Mesenchymal stem cell (in vitro differentiated cells and primary cell): Measurements from ENCODE around the gene MYH14.
"Not testable (repeated sequence)": the region's sequence is repeated elsewhere in the genome, so short reads cannot be mapped to it uniquely, and the experiment has no call there.

ENCODE experiments used
- DNase-seq: peaks from one replicate; pipeline ENCODE4 v3.0.0-alpha.2; 2013
- H2AFZ ChIP-seq: one replicate; pipeline ENCODE4 v1.6.1; 2013; ENCODE audit warnings: low read depth, mild to moderate bottlenecking, control low read depth, inconsistent platforms, low read length, moderate library complexity
- H2AK5ac ChIP-seq: 2 replicates; pipeline ENCODE4 v1.6.1; 2013; ENCODE audit warnings: low read length, moderate library complexity, mild to moderate bottlenecking, inconsistent platforms; ENCODE audit not compliant: severe bottlenecking
- H2BK120ac ChIP-seq: one replicate; pipeline ENCODE4 v1.6.1; 2013; ENCODE audit warnings: low read depth, mild to moderate bottlenecking, inconsistent platforms, low read length, moderate library complexity
- H2BK12ac ChIP-seq, 2 experiments: one replicate each; pipeline ENCODE4 v1.6.1; 2013; ENCODE audit warnings: inconsistent platforms in 2 of 2, low read length in 2 of 2, mild to moderate bottlenecking in 2 of 2, moderate library complexity in 2 of 2, control low read depth in 1 of 2
- H2BK15ac ChIP-seq: one replicate; pipeline ENCODE4 v1.6.1; 2013; ENCODE audit warnings: mild to moderate bottlenecking, low read depth, inconsistent platforms; ENCODE audit not compliant: poor library complexity, severe bottlenecking
- H2BK5ac ChIP-seq: 2 replicates; pipeline ENCODE4 v1.6.1; 2013; ENCODE audit warnings: low read depth, mild to moderate bottlenecking, low read length, control low read depth, inconsistent platforms; ENCODE audit not compliant: poor library complexity, severe bottlenecking
- H3K14ac ChIP-seq, 2 experiments: one replicate each; pipeline ENCODE4 v1.6.1; 2013; ENCODE audit warnings: inconsistent platforms in 2 of 2, low read length in 2 of 2, control low read depth in 1 of 2, mild to moderate bottlenecking in 1 of 2, moderate library complexity in 1 of 2
- H3K18ac ChIP-seq, 2 experiments: one replicate each; pipeline ENCODE4 v1.6.1; 2013; ENCODE audit warnings: inconsistent platforms in 2 of 2, low read length in 2 of 2, control low read depth in 1 of 2, low read depth in 1 of 2, mild to moderate bottlenecking in 1 of 2
- H3K23ac ChIP-seq, 2 experiments: one replicate each; pipeline ENCODE4 v1.6.1; 2013; ENCODE audit warnings: inconsistent platforms in 2 of 2, low read length in 2 of 2, mild to moderate bottlenecking in 2 of 2, moderate library complexity in 2 of 2, control low read depth in 1 of 2
- H3K27ac ChIP-seq: 2 replicates; pipeline ENCODE4 v1.5.1; 2013; ENCODE audit warnings: mild to moderate bottlenecking, moderate library complexity, low read length, control low read depth, inconsistent platforms; ENCODE audit not compliant: poor library complexity, severe bottlenecking
- H3K27me3 ChIP-seq, 2 experiments: 2 replicates each; pipeline versions ENCODE4 v1.6.1 to v1.7.0; 2013; ENCODE audit warnings: low read length in 2 of 2, mild to moderate bottlenecking in 2 of 2, moderate library complexity in 2 of 2, control low read depth in 1 of 2, inconsistent platforms in 1 of 2; ENCODE audit not compliant: control insufficient read depth in 1 of 2, insufficient read depth in 1 of 2
- H3K36me3 ChIP-seq, 2 experiments: 2 replicates each; pipeline versions ENCODE4 v1.6.1 to v1.7.0; 2013; ENCODE audit warnings: low read length in 2 of 2, control low read depth in 1 of 2, inconsistent platforms in 1 of 2, low read depth in 1 of 2, mild to moderate bottlenecking in 1 of 2; ENCODE audit not compliant: insufficient read depth in 2 of 2, control insufficient read depth in 1 of 2
- H3K4ac ChIP-seq, 2 experiments: one replicate each; pipeline ENCODE4 v1.6.1; 2013; ENCODE audit warnings: inconsistent platforms in 2 of 2, low read length in 2 of 2, mild to moderate bottlenecking in 2 of 2, moderate library complexity in 2 of 2, control low read depth in 1 of 2, low read depth in 1 of 2
- H3K4me1 ChIP-seq: 2 replicates; pipeline ENCODE4 v1.6.1; 2013; ENCODE audit warnings: low read depth, low read length, control low read depth; ENCODE audit not compliant: control insufficient read depth, insufficient read depth
- H3K4me2 ChIP-seq: 2 replicates; pipeline ENCODE4 v1.6.1; 2013; ENCODE audit warnings: low read length, mild to moderate bottlenecking, inconsistent platforms; ENCODE audit not compliant: poor library complexity, severe bottlenecking
- H3K4me3 ChIP-seq, 2 experiments: 2 replicates each; pipeline versions ENCODE4 v1.5.1 to v1.7.0; 2013; ENCODE audit warnings: low read length in 2 of 2, mild to moderate bottlenecking in 2 of 2, control low read depth in 1 of 2, low read depth in 1 of 2; ENCODE audit not compliant: insufficient read depth in 1 of 2
- H3K79me1 ChIP-seq: replicated peaks from 2 replicates; pipeline ENCODE4 v1.6.1; 2013; ENCODE audit warnings: mild to moderate bottlenecking, control low read depth, low read length, inconsistent platforms; ENCODE audit not compliant: poor library complexity, severe bottlenecking
- H3K9ac ChIP-seq: 2 replicates; pipeline ENCODE4 v1.7.0; 2013; ENCODE audit warnings: mild to moderate bottlenecking, low read length, moderate library complexity
- H3K9me3 ChIP-seq: 2 replicates; pipeline ENCODE4 v1.7.0; 2013; ENCODE audit warnings: mild to moderate bottlenecking, low read length; ENCODE audit not compliant: control insufficient read depth
- H4K8ac ChIP-seq: one replicate; pipeline ENCODE4 v1.6.1; 2013; ENCODE audit warnings: inconsistent platforms, mild to moderate bottlenecking, low read length, moderate library complexity
- H4K91ac ChIP-seq: one replicate; pipeline ENCODE4 v1.6.1; 2013; ENCODE audit warnings: mild to moderate bottlenecking, low read length, inconsistent platforms
- WGBS: methylation state at CpG from one replicate; pipeline ENCODE4 v1.1.7; 2013; ENCODE audit warnings: mixed read lengths; 5-methylcytosine and 5-hydroxymethylcytosine counted together

MYH14 gene

GRCh38 chr19:50328224-50328872 lies 124.9 kb downstream of the MYH14 start:
- H3K9ac ChIP-seq = no peak overlapping the region
- peaks cover 51 to 69% of the 10 kb centered on the region in 2 experiments for H3K27me3 ChIP-seq
- no peak for DNase-seq
- no peak overlapping the region for H3K18ac ChIP-seq
- no peak overlapping the region for H3K14ac ChIP-seq
- H3K4ac ChIP-seq = no peak overlapping the region
- H2AK5ac ChIP-seq = no peak overlapping the region
- no peaks in the 10 kb centered on the region for H3K9me3 ChIP-seq
- H4K91ac ChIP-seq = no peak overlapping the region
- H3K79me1 ChIP-seq = no peaks in the 10 kb centered on the region
- H4K8ac ChIP-seq = no peak overlapping the region
- H3K23ac ChIP-seq = no peak overlapping the region
- H2BK12ac ChIP-seq = no peak overlapping the region
- no peak overlapping the region for H3K27ac ChIP-seq
- no peak overlapping the region for H2BK15ac ChIP-seq
- no peak overlapping the region for H3K4me3 ChIP-seq
- H3K4me2 ChIP-seq = no peak overlapping the region
- WGBS = 2% methylated on average over 62 of the region's 104 CpGs
- peaks cover 4% of the 10 kb centered on the region for H3K4me1 ChIP-seq
- H2AFZ ChIP-seq = no peak overlapping the region
- no peak overlapping the region for H2BK5ac ChIP-seq
- H2BK120ac ChIP-seq = no peak overlapping the region
- no peaks in the 10 kb centered on the region for H3K36me3 ChIP-seq

- peaks cover 51 to 70% of the 10 kb centered on the region in 2 experiments for H3K27me3 ChIP-seq
- no peak for DNase-seq
- H3K79me1 ChIP-seq = no peaks in the 10 kb centered on the region
- no peak overlapping the region for H3K9ac ChIP-seq
- H3K27ac ChIP-seq = no peak overlapping the region
- H3K18ac ChIP-seq = no peak overlapping the region
- no peak overlapping the region for H3K23ac ChIP-seq
- H2BK120ac ChIP-seq = no peak overlapping the region
- H3K4me3 ChIP-seq = no peak overlapping the region
- no peak overlapping the region for H2BK5ac ChIP-seq
- H3K9me3 ChIP-seq = no peaks in the 10 kb centered on the region
- H2BK12ac ChIP-seq = no peak overlapping the region
- H2BK15ac ChIP-seq = no peak overlapping the region
- no peak overlapping the region for H3K4me2 ChIP-seq
- no peak overlapping the region for H4K8ac ChIP-seq
- H3K4ac ChIP-seq = no peak overlapping the region
- H4K91ac ChIP-seq = no peak overlapping the region
- no peaks in the 10 kb centered on the region for H3K36me3 ChIP-seq
- 6% methylated on average over 15 of the region's 40 CpGs for WGBS
- H2AFZ ChIP-seq = no peak overlapping the region
- H2AK5ac ChIP-seq = no peak overlapping the region
- H3K4me1 ChIP-seq = peaks cover 4% of the 10 kb centered on the region
- no peak overlapping the region for H3K14ac ChIP-seq
Measured at GRCh38 chr19:50328873-50329145, 125.4 kb downstream of the MYH14 start.

GRCh38 chr19:50329146-50329925 lies 125.9 kb downstream of the MYH14 start, which contains the start of gene KCNC3:
TSS of gene KCNC3 (minus strand) at chr19:50329377. CDS start at chr19:50329082, 295 bp downstream.
- Histone ChIP-seq H3K79me1 (no peaks in the 10 kb centered on the region), H3K4me3 (peak within 1 kb of the TSS in 1 of 2 experiments; percentile 55), H2AFZ (no peak within 1 kb of the TSS), H2BK15ac (no peak within 1 kb of the TSS), H2AK5ac (no peak within 1 kb of the TSS), H3K9me3 (no peaks in the 10 kb centered on the region), H4K91ac (no peak within 1 kb of the TSS), H3K36me3 (no peaks in the 10 kb centered on the region), H3K23ac (no peak within 1 kb of the TSS), H3K18ac (no peak within 1 kb of the TSS), H3K4me2 (no peak within 1 kb of the TSS), H3K27ac (no peak within 1 kb of the TSS), H2BK5ac (no peak within 1 kb of the TSS), H3K14ac (no peak within 1 kb of the TSS), H3K9ac (no peak within 1 kb of the TSS), H3K4me1 (peaks cover 4% of the 10 kb centered on the region), H2BK12ac (no peak within 1 kb of the TSS), H4K8ac (no peak within 1 kb of the TSS), H3K27me3 (peaks cover 51 to 70% of the 10 kb centered on the region in 2 experiments), H3K4ac (no peak within 1 kb of the TSS), H2BK120ac (no peak within 1 kb of the TSS)
- DNase-seq = peak; percentile 82
- 2% methylated on average over 41 of the region's 43 CpGs for whole genome bisulfite sequencing

- not testable (repeated sequence) for H3K79me1 ChIP-seq, H4K91ac ChIP-seq, DNase-seq, H3K9ac ChIP-seq, H2BK120ac ChIP-seq, H3K36me3 ChIP-seq, H2BK5ac ChIP-seq, H3K4ac ChIP-seq, H4K8ac ChIP-seq, H3K4me1 ChIP-seq, H3K27ac ChIP-seq, H2BK12ac ChIP-seq, H3K23ac ChIP-seq, H3K14ac ChIP-seq, H3K4me2 ChIP-seq, H2AFZ ChIP-seq, H2AK5ac ChIP-seq, H3K9me3 ChIP-seq, H3K18ac ChIP-seq, H2BK15ac ChIP-seq
- Histone ChIP-seq H3K27me3 (peaks cover 51 to 68% of the 10 kb centered on the region in 2 experiments), H3K4me3 (peak overlapping the region in 1 of 2 experiments; percentile 55)
- WGBS = 21% methylated on average over 15 of the region's 18 CpGs
Measured at GRCh38 chr19:50329926-50330294, 126.5 kb downstream of the MYH14 start.
